ENCODE measurements around the gene RCAN1. TPM values are rescaled to one million over a fixed set of nuclear protein-coding genes. Genes with fewer than 3 reads are reported as not detected.

RCAN1 gene
- total and polyA plus RNA-seq, 2 of the 8 experiments (the other 6 are each of a cell fraction or from before 2014, with no cell fraction given) = 1.7 to 6.4 TPM

DNA sequence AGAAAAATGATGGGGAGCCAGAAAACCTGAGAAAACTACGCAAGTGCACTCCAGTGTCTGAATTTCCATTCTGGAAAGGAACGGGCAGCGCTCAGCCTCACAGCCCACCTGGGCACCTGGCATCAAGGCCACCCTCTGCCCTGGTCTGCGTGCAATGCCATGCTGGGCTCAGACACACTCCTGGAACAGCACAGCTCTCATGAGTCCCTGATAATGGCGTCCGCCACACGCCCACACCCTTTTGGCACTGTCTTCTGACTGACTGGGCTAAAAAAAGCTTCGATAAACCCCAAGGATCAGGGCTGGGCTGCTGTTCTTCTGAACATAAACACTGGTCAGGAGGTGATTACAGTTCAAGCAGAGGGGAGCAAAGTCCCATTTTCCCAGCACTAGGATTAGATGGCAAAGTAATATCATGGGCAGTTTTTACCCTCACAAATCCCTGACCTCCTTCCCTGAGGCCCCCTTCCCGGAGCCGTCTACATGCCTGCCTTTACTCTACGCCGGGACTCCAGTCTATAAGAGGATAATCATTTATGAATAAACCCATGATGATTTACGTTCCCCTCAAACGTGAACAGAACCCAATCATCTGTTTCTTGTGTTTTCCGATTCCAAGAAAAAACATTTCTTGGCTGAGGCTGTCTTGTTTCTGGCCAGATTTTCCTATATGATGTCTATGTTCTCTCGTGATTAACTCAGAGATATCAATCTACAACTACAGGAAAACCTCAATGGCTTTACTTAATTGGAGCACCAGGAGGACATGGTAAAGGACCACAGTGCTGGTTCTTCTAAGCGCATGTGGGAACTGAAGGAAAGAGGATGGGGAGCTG is 22.6 kb downstream of the RCAN1 start (continued):
- TF ChIP-seq USF2 (IDR thresholded peaks at IDR 0.05; ENCODE audit: low read length) (no peak), SIRT6 (IDR thresholded peaks at IDR 0.05; ENCODE audit: low read length) (no peak), HDAC2 (IDR thresholded peaks at IDR 0.05; ENCODE audit: borderline replicate concordance in 1 of 2, low read depth in 2 of 2, low read length in 2 of 2) (no peak), KDM5A (IDR thresholded peaks at IDR 0.05; ENCODE audit: low read length) (no peak), MAX (IDR thresholded peaks at IDR 0.05) (no peak), SRF (IDR thresholded peaks at IDR 0.05; ENCODE audit: low read depth, low read length) (no peak), HDAC6 (IDR thresholded peaks at IDR 0.05; ENCODE audit: low read depth, low read length) (no peak), SIX5 (IDR thresholded peaks at IDR 0.05; ENCODE audit: low read depth, low read length) (no peak), GABPA (IDR thresholded peaks at IDR 0.05; ENCODE audit: borderline replicate concordance, insufficient read depth, low read length) (no peak)
